ENCODE data around the gene METTL27. TPM values are rescaled to one million over a fixed set of nuclear protein-coding genes. Genes with fewer than 3 reads are reported as not detected.
A peak's percentile ranks its signal among the peaks of the same experiment; 100 is the strongest.
"Not testable (repeated sequence)": the region's sequence is repeated elsewhere in the genome, so short reads cannot be mapped to it uniquely, and the experiment has no call there.

METTL27 gene
- total and polyA plus RNA-seq, 9 of the 15 experiments (the other 6 are each of a cell fraction or from before 2014, with no cell fraction given), result 0.08 to 0.82 (median 0.33) TPM; not detected in 4

DNA sequence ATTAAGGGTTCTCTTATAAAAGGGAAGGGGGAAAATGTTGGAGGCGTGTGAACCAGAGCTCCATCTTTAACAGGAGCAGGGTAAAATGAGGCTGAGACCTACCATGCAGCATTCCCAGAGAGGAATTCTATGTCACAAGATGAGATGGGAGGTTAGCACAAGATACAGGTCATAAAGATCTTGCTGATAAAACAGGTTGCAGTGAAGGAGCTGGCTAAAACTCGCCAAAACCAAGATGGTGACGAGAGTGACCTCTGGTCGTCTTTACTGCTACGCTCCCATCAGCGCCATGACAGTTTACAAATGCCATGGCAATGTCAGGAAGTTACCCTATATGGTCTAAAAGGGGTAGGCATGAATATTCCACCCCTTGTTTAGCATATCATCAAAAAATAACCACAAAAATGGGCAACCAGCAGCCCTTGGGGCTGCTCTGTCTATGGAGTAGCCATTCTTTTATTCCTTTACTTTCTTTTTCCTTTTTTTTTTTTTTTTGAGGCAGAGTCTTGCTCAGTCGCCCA lies 51.1 kb downstream of the METTL27 start:
- H3K4me2 ChIP-seq (ENCODE audit: insufficient read depth, low read length); intact Hi-C loops (cut with micrococcal nuclease); in situ Hi-C loops (cut with MboI); BruUV-seq (replicated peaks); ATAC-seq; H3K9me3 ChIP-seq (replicated peaks; ENCODE audit: control insufficient read depth, insufficient read depth, low read depth, low read length); H3K27ac ChIP-seq (ENCODE audit: extremely low read depth, low read depth, low read length); H3K9ac ChIP-seq (ENCODE audit: insufficient read depth in 1 of 2, low read depth in 2 of 2, low read length in 2 of 2); H4K20me1 ChIP-seq (replicated peaks; ENCODE audit: control insufficient read depth, insufficient read depth, low read length); H3K36me3 ChIP-seq (ENCODE audit: control insufficient read depth, insufficient read depth, low read length); FAIRE-seq; H3K4me3 ChIP-seq; H3K27me3 ChIP-seq (ENCODE audit: control insufficient read depth in 2 of 2, insufficient read depth in 2 of 2, low read length in 2 of 2); DNase-seq (ENCODE audit: extremely low read depth in 1 of 4, low spot score in 3 of 4); CTCF ChIA-PET (ENCODE audit: low intra/inter-chr PET ratio); H3K79me2 ChIP-seq (ENCODE audit: control insufficient read depth, insufficient read depth, low read length); H3K9me1 ChIP-seq (ENCODE audit: control insufficient read depth, insufficient read depth, low read length): not testable (repeated sequence)
- H3K4me1 ChIP-seq (replicated peaks in 1 of 2; ENCODE audit: control insufficient read depth in 2 of 2, insufficient read depth in 2 of 2, low read length in 2 of 2), result peaks cover 29 to 43% of the 10 kb centered on the region in 2 experiments
- H2AFZ ChIP-seq (ENCODE audit: low read depth, low read length), result peak overlapping the region; percentile 37
- WGBS (ENCODE audit: insufficient coverage, low coverage, missing lambda C conversion rate), result 72% methylated on average over 7 of the region's 7 CpGs
- POLR2A ChIA-PET, result interaction anchor here (0.6 kb wide), 2 partner anchors 10 to 79 kb away, joined by 3 to 4 read pairs; no protein-coding TSS in a partner anchor
- TF ChIP-seq TEAD1 (CRISPR knock-in tag; IDR thresholded peaks at IDR 0.05) (0 out of 4 replicates have a peak, but pooled peaks of 1 of the 2 experiments have one; percentile 10), SRF (CRISPR knock-in tag; IDR thresholded peaks at IDR 0.05) (peak in 1 of 2 experiments; percentile 67; a peak in 1 of 4 replicates), ESRRA (IDR thresholded peaks at IDR 0.05; ENCODE audit: borderline replicate concordance, low read depth) (peak; percentile 57; the same call in 1 of the 2 replicates)

DNA sequence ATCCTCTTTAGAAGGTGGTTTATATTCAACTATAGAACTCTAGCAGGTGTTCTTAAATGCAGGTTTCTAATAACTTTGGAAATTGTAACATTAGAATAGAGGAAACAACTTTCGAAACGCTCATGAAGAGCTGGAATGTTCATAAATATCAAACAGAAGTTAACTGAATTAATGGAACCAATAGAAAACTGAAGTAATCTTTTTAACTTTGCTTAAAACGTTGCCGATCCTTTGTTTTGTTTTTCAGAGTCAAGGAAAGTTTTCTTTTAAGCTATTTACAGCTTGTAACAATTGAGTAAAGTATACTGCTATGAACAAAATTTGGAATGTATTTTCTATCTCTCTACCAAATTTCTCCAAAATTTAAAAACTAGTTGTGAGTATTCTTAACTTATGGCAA lies 53.3 kb downstream of the METTL27 start:
- TF ChIP-seq TRIM28 (IDR thresholded peaks at IDR 0.05), result 0 out of 2 replicates have a peak, but pooled peaks have one; percentile 17
- TF ChIP-seq CBX3 (IDR thresholded peaks at IDR 0.05; ENCODE audit: borderline replicate concordance in 1 of 2, low read length in 2 of 2), result 0 out of 3 replicates have a peak, but pooled peaks of 1 of the 2 experiments have one; percentile 23
- no peak for TF ChIP-seq SOX6 (IDR thresholded peaks at IDR 0.05)
- ChIA-PET POLR2A (no interaction called here), CTCF (ENCODE audit: low intra/inter-chr PET ratio) (no interaction called here)
- intact Hi-C loops (cut with micrococcal nuclease) (no loop called here), in situ Hi-C loops (cut with MboI) (no loop called here)
- Histone ChIP-seq H3K79me2 (ENCODE audit: control insufficient read depth, insufficient read depth, low read length) (no peaks in the 10 kb centered on the region), H3K9ac (ENCODE audit: insufficient read depth in 1 of 2, low read depth in 2 of 2, low read length in 2 of 2) (no peak overlapping the region), H3K4me1 (replicated peaks in 1 of 2; ENCODE audit: control insufficient read depth in 2 of 2, insufficient read depth in 2 of 2, low read length in 2 of 2) (peaks cover 25 to 35% of the 10 kb centered on the region in 2 experiments), H4K20me1 (replicated peaks; ENCODE audit: control insufficient read depth, insufficient read depth, low read length) (no peaks in the 10 kb centered on the region), H2AFZ (ENCODE audit: low read depth, low read length) (no peak overlapping the region), H3K27me3 (ENCODE audit: control insufficient read depth in 2 of 2, insufficient read depth in 2 of 2, low read length in 2 of 2) (no peaks in the 10 kb centered on the region), H3K4me3 (no peak overlapping the region), H3K9me1 (ENCODE audit: control insufficient read depth, insufficient read depth, low read length) (no peaks in the 10 kb centered on the region), H3K27ac (ENCODE audit: extremely low read depth, low read depth, low read length) (no peak overlapping the region), H3K36me3 (ENCODE audit: control insufficient read depth, insufficient read depth, low read length) (no peaks in the 10 kb centered on the region), H3K4me2 (ENCODE audit: insufficient read depth, low read length) (no peak overlapping the region), H3K9me3 (replicated peaks; ENCODE audit: control insufficient read depth, insufficient read depth, low read depth, low read length) (no peaks in the 10 kb centered on the region)
- no peak for DNase-seq (ENCODE audit: extremely low read depth in 1 of 4, low spot score in 3 of 4)
- 90% methylated on average over 4 of the region's 4 CpGs for WGBS (ENCODE audit: insufficient coverage, low coverage, missing lambda C conversion rate)
- no peak for ATAC-seq
- FAIRE-seq, result no peak
- BruUV-seq (replicated peaks), result no TSS peak
